Measurements from ENCODE around the gene FAM168B.

GRCh38 chr2:131142849-131143248 lies 49.6 kb upstream of the FAM168B start:
- TF ChIP-seq PPARA (CRISPR knock-in tag; IDR thresholded peaks at IDR 0.05; ENCODE audit: borderline replicate concordance), result no peak
- TF ChIP-seq CSRNP3 (CRISPR knock-in tag; IDR thresholded peaks at IDR 0.05), result no peak
- no peak for TF ChIP-seq ZNF70 (CRISPR knock-in tag; IDR thresholded peaks at IDR 0.05)
- no peak for TF ChIP-seq PATZ1 (CRISPR knock-in tag; IDR thresholded peaks at IDR 0.05; ENCODE audit: borderline replicate concordance)
- TF ChIP-seq ZFP30 (CRISPR knock-in tag; IDR thresholded peaks at IDR 0.05), result no peak
